ENCODE data around the gene SUPT6H.

GRCh38 chr17:28748852-28749515 lies 87.0 kb downstream of the SUPT6H start:
- no peak for TF ChIP-seq ELK1 (IDR thresholded peaks at IDR 0.05; ENCODE audit: low read depth, low read length)
- TF ChIP-seq CTCF (IDR thresholded peaks at IDR 0.05): no peak

All from A549 (cell line).